Calu3 (cell line): Measurements from ENCODE around the gene RPA1. TPM values are rescaled to one million over a fixed set of nuclear protein-coding genes. Genes with fewer than 3 reads are reported as not detected.
"Not testable (repeated sequence)": the region's sequence is repeated elsewhere in the genome, so short reads cannot be mapped to it uniquely, and the experiment has no call there.

Experiments used
- BruUV-seq: library from RNA; stranded (reverse); fragments of 400-500 nt; replicated peaks from 2 replicates; lab custom pipeline; 2021; lab: Mats Ljungman, UMichigan
- CTCF ChIA-PET: fragments of 300-600 bp; sonication (Branson Sonifier 250); formaldehyde crosslinking; loops from one replicate; lab custom pipeline; 2022; ENCODE audit warnings: antibody characterized with exemption; lab: Charles Lee
- DNase-seq: peaks from one replicate; pipeline ENCODE4 v3.0.0; 2022
- H3K27ac Mint-ChIP-seq: one replicate; pipeline ENCODE4 v1.8.0; 2022; ENCODE audit warnings: mixed read lengths; ENCODE audit not compliant: unreplicated experiment
- H3K27me3 Mint-ChIP-seq: one replicate; pipeline ENCODE4 v1.8.0; 2022; ENCODE audit warnings: mixed read lengths; ENCODE audit not compliant: unreplicated experiment
- H3K36me3 Mint-ChIP-seq: one replicate; pipeline ENCODE4 v1.8.0; 2022; ENCODE audit warnings: mild to moderate bottlenecking, moderate library complexity, mixed read lengths; ENCODE audit not compliant: insufficient read depth, unreplicated experiment
- H3K4me1 Mint-ChIP-seq: one replicate; pipeline ENCODE4 v1.8.0; 2022; ENCODE audit warnings: mild to moderate bottlenecking, low read depth, mixed read lengths; ENCODE audit not compliant: unreplicated experiment
- H3K4me3 Mint-ChIP-seq: one replicate; pipeline ENCODE4 v1.8.0; 2022; ENCODE audit warnings: mild to moderate bottlenecking, low read depth, moderate library complexity, mixed read lengths; ENCODE audit not compliant: unreplicated experiment
- H3K9me3 Mint-ChIP-seq: one replicate; pipeline ENCODE4 v1.8.0; 2022; ENCODE audit warnings: low read depth, mixed read lengths; ENCODE audit not compliant: unreplicated experiment
- CTCF ChIP-seq: fragments of 200-600 bp; IDR thresholded peaks from one replicate; pipeline ENCODE4 v1.8.0; 2022; ENCODE audit warnings: antibody characterized with exemption; ENCODE audit not compliant: unreplicated experiment
- intact Hi-C: fragments of 100-400 bp; cut with micrococcal nuclease; formaldehyde crosslinking; loops from one replicate; pipeline ENCODE4 v1.10.0; 2022; ENCODE audit not compliant: unreplicated experiment
- total RNA-seq: library from RNA; stranded (reverse); gene quantifications from 2 replicates; pipeline ENCODE4 v1.2.3, GENCODE V29; 2022

RPA1 gene
- total RNA-seq, 1 experiment from 2014 or later, result 87.5 TPM

- Mint-ChIP-seq H3K4me1 (no peaks in the 10 kb centered on the region), H3K9me3 (no peaks in the 10 kb centered on the region), H3K36me3 (peaks cover 11% of the 10 kb centered on the region), H3K27me3 (no peaks in the 10 kb centered on the region), H3K4me3 (no peak overlapping the region), H3K27ac (no peak overlapping the region)
- no TSS peak for BruUV-seq
- no peak for TF ChIP-seq CTCF
- DNase-seq, result no peak
- intact Hi-C loops, result no loop called here
- CTCF ChIA-PET, result no interaction called here
These were observed 23.9 kb downstream of the RPA1 start for GRCh38 chr17:1853698-1854097.

GRCh38 chr17:1856462-1856861, 26.7 kb downstream of the RPA1 start:
- H3K27me3 Mint-ChIP-seq, intact Hi-C loops, H3K27ac Mint-ChIP-seq, BruUV-seq, H3K4me3 Mint-ChIP-seq, H3K9me3 Mint-ChIP-seq, H3K4me1 Mint-ChIP-seq, DNase-seq, CTCF ChIA-PET: not testable (repeated sequence)
- H3K36me3 Mint-ChIP-seq, result peaks cover 25% of the 10 kb centered on the region

GRCh38 chr17:1860978-1861377, 31.2 kb downstream of the RPA1 start:
- CTCF ChIA-PET, result no interaction called here
- H3K9me3 Mint-ChIP-seq, result no peaks in the 10 kb centered on the region
- TF ChIP-seq CTCF, result no peak
- H3K27ac Mint-ChIP-seq, result no peak overlapping the region
- no peak overlapping the region for H3K4me3 Mint-ChIP-seq
- no peaks in the 10 kb centered on the region for H3K4me1 Mint-ChIP-seq
- H3K27me3 Mint-ChIP-seq, result no peaks in the 10 kb centered on the region
- BruUV-seq, result no TSS peak
- H3K36me3 Mint-ChIP-seq, result peaks cover 19% of the 10 kb centered on the region
- intact Hi-C loops, result no loop called here
- DNase-seq, result no peak

- Mint-ChIP-seq H3K27me3 (no peaks in the 10 kb centered on the region), H3K36me3 (peaks cover 25% of the 10 kb centered on the region), H3K27ac (no peak overlapping the region), H3K9me3 (no peaks in the 10 kb centered on the region), H3K4me1 (no peaks in the 10 kb centered on the region), H3K4me3 (no peak overlapping the region)
- intact Hi-C loops, result no loop called here
- no peak for TF ChIP-seq CTCF
- no peak for DNase-seq
- CTCF ChIA-PET, result interaction anchor here (0.7 kb wide), 1 partner anchor 527 kb away, joined by 5 read pairs; no protein-coding TSS in a partner anchor
- BruUV-seq, result no TSS peak
These were observed 31.7 kb downstream of the RPA1 start for GRCh38 chr17:1861391-1862010.
